RKO (cell line): ENCODE measurements around the gene TNP2.

ENCODE experiments used
- DNase-seq: peaks from one replicate; pipeline ENCODE4 v3.0.0-alpha.2; 2016; ENCODE audit warnings: low spot score

Gene TNP2

DNA sequence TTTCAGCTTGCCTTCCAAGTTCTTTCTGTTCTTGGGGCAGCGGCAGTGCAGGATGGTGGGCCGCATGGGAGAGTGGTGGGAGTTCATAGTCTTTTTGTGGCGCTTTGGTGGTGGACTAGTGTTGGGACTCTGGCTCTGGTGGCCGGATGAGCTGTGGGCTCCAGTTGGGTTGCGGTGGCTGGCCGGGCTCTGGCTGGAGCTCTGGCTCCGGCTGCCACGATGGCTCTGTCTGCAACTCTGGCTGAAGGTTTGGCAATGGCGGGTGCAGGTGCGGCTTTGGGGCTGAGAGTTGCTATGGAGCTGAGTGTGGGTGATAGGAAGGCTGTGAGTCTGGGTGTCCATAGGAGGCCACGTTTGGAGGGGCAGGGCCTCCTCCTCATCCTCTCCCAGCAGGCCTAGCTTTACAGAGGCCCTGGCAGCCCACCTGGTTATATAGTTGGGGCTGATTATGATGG lies at the start of gene TNP2:
Gene TNP2, minus strand, starts transcription at position 405 of the 455 bp plus-strand sequence. Its CDS starts 63 bp downstream, at position 342.
- DNase-seq = no peak

DNA sequence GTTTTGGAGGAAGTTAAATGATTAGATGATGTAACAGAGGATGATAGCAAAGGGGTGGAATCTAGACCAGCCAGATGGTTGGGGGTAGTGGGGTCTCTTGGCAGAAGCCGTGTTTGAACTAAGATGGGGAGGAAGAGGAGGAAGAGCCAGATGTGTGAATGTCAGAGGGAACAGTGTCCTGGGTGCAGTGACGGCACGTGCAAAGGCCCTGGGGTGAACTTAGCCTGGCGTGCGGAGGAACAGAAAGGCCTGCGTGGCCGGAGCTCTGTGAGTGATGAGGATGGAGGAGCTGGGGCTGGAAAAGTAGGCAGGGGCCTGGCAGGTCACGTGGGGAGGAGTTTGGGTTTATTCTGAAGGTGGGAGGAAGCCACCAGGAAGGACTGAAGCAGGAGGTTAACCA lies 49.7 kb upstream of the TNP2 start:
- no peak for DNase-seq

DNA sequence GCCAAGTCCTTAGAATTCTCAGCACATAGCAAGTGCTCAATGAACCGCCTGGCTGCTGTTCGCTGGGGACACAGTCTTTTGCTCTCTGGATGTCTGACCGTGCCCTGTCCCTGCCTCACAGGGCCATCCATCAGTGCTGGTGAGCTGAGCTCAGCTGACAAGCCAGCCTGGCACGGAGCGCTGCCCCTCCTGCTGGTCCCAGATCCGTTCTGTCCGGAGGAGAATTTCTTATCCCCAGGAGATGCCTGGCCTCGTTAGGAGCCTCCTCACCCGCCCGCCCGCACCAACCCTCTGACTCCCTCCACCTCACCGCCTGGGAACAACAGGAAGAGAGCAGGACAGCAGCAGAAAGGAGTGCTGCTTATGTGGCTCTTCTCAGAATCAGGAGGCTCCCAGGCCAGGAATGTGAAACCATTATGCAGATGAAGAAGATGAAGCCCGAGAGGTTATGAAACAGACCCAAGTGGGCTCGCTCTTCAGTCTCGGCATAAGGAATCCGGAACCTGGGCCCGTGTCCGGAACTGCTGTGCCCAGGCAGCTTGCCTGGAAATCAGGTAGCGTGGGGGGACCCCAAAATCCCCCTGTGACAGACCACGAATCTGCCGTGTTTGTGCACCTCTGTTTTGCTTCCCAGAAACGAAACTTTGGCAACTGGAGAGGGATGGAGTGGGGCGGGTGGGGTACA lies 47.3 kb upstream of the TNP2 start:
- DNase-seq = no peak

DNA sequence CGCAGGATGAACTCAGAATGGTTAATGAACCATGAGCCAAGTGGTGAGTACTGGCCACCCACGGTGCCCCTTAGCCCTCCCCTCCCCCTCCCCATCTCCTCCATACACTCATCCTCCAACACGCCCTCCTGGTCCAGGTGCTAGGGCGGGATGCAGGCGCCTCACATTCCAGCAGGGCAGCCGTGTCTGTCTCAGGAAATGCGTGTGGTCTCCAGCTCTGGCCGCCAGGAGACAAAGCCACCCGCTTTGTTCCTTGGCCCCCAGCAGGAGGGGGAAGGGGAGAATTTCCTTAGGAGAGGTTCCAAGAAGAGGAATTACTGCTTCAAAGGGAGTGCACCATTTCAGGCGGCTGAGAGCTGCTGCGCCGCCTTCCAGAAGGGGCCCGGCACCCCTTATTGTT lies 46.4 kb upstream of the TNP2 start:
- no peak for DNase-seq

DNA sequence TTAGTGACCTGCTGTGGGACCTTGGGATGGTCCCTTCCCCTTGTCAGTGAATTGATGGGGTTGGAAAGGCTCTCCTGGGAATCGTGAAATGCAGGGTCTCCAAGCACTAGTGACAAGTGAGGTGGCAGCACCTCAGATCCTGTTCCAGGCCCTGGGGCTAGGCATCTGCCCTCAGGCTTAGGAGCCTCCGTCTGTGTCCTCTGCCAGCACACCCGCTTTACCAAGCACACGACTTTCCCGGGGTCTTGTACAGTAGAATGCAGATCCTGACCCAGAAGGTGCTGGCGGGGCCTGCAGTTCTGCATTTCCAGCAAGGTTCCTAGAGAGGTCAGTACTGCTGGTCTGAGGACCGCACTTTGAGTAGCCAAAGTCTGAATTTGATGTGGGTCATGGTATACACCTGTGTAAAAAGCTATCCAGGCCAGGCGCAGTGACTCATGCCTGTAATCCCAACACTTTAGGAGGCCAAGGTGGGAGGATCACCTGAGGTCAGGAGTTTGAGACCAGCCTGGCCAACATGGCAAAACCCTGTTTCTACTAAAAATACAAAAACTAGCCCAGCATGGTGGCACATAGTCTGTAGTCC lies 45.3 kb upstream of the TNP2 start:
- DNase-seq = no peak

DNA sequence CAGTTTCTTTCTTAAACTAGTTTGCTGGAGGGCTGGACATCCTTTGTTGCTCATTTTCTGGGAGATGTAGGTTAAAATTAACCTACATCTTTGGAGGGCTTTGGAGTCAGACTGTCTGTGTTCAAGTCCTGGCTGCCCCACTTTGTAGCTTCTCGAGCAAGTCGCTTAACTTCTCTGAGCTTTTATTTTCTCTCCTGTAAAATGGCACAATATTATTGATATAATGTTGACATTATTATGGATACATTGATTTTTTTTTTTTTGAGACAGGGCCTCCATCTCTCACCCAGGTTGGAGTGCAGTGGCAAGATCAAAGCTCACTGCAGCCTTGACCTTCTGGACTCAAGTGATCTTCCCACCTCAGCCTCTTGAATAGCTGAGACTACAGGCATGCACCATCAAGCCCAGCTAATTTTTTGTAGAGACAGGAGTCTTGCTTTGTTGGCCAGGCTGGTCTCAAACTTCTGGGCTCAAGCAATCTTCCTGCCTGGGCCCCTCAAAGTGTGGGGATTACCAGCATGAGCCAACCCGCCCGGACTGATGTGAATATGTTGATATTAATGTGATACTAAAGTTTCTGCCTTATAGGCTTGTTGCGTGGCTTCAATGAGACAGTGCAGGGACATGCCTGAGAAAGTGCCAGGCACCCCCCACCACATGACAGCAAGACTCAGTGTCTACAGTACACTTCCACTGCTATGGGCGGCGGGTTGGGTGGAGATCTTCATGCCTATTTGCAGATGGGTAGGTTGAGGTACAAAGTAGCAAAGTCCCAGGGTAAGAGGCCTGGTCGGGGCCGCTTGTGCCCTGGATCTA lies 44.6 kb upstream of the TNP2 start:
- DNase-seq = no peak

DNA sequence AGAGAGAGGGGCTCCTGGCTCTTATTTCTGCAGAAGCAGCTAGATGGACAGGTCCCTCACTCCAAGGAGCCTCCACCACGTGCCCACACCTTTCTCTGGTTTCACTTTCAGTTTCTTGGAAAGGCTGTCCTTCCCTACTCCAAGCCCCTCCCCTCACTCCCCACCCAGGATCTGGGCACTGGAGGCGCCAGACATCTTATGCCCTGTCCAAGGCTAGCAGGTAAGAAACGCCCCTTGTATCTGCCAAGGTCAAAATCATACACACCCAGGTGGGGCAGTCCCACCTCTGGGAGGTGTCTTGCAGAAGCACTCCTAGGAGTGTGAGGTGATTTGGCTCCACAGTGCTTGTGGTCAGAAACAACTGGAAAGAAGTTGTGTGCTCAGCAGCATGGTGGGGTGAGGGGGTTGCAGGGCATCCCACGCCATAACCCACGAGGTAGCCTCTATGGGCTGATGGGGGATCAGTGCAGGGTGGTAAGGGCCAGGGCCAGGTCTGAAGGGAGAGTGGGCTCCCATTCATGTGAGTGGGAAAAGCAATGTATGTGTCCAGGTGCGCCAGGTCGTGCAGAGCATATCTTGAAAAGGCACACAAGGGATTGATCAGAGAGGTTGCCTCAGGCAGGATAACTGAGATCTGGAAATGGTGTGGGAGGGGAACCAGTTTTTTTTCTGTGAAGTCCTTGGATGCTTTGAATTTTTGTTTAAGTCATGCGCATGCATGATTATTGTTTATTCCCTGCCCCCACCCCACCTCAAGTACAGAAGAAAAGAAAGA lies 43.8 kb upstream of the TNP2 start:
- no peak for DNase-seq

DNA sequence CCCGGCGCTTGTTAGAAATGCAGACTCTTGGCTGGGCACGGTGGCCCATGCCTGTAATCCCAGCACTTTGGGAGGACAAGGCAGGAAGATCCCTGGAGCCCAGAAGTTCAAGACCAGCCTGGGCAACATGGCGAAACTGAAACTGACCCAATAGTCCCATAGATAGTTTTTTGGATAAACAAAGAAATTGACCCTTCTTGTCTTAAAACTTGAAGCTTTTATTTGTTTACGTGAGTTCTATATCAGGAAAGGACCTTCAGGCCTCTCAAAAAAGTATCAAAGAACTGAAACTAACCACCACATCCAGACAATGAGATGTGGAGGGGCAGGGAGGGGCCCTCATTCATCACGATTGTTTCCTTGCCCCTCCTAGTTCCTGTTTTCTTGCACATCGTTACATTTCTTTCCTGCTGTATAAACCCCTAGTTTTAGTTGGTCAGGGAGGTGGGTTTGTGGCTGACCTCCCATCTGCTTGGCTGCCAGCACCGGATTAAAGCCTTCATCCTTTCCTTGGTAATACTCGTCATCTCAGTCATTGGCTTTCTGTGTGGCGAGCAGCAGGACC lies 42.0 kb upstream of the TNP2 start:
- DNase-seq = no peak

DNA sequence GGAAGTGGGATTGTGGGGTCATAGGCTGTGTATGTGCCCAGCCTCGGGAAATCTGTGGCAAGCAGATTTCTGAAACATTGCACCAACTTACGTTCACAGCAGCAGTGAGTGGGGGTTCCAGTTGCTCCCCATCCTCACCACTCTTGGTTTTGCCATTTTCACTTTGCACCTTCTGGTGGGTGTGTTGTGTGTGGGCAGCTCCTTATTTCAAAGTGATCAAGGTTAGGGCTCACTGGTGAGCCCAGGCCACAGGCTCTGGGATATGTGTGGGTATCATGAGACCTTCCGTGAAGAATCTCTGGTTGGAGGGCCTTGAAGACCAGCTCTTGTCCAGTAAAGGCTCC lies 41.5 kb upstream of the TNP2 start:
- DNase-seq = no peak

DNA sequence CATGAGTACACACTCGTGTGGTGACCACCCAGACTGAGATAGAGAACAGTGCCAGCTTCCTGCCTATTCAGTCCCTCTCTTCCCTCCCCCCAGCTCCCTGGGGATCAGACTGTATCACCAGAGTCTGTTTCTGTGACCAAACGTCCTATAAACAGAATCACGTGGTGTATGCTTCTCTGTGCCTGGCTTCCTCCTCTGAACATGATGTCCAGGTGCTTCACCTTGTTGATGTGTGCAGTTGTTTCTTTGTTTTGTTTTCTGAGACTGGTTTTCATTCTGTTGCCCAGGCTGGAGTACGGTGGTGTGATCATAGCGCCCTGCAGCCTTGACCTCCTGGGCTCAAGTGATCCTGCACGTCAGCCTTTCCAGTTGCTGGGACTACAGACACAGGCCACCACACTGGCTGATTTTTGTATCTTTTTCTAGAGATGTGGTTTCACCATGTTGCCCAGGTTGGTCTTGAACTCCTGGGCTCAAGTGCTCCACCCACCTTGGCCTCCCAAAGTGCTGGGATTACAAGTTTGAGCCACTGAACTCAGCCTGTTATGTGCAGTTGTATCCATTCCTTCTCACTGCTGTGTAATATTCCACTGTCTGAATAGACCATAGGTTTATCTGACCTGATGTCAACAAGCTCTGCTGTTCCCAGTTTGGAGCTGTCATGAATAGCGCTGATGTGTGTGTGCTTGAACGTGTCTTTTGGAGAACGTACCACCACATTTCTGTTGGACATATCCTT lies 40.9 kb upstream of the TNP2 start:
- no peak for DNase-seq

DNA sequence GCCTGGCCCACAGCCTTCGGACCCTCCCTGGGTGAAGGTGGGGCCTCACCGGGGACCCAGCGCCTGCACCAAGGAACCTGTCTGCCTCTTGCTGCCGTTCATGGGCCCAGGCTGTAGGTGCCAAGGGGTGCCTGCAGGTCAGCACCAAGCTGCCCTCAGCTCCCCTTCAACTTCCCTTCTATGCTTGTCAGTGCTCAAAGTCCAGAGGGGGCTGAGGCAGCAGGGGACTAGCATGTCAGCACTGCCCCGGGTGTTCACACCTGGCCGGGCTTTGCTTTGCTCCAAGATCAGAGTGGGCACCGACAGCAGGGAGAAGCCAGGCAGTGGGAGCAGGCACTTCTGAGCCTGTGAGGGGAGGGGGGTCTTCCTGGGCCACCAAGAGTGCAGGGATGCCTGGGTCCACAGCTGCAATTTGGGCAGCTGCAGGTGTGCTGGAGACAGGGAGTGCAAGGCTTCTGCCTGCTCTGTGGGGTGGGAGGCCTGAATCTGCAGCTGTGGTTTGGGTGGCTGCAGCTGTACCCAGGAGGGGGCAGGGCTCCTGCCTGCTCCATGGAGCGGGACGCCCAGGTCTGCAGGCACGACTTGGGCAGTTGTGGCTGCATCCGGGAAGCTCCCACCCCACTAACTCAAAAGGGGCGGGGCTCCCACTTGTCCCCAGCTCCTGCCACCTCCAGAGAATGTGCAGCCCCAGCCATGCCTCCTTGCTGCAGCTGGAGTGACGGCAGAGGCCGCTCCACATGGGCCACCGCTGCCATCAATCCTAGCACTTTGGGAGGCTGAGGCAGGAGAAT lies 39.6 kb upstream of the TNP2 start:
- DNase-seq = no peak

DNA sequence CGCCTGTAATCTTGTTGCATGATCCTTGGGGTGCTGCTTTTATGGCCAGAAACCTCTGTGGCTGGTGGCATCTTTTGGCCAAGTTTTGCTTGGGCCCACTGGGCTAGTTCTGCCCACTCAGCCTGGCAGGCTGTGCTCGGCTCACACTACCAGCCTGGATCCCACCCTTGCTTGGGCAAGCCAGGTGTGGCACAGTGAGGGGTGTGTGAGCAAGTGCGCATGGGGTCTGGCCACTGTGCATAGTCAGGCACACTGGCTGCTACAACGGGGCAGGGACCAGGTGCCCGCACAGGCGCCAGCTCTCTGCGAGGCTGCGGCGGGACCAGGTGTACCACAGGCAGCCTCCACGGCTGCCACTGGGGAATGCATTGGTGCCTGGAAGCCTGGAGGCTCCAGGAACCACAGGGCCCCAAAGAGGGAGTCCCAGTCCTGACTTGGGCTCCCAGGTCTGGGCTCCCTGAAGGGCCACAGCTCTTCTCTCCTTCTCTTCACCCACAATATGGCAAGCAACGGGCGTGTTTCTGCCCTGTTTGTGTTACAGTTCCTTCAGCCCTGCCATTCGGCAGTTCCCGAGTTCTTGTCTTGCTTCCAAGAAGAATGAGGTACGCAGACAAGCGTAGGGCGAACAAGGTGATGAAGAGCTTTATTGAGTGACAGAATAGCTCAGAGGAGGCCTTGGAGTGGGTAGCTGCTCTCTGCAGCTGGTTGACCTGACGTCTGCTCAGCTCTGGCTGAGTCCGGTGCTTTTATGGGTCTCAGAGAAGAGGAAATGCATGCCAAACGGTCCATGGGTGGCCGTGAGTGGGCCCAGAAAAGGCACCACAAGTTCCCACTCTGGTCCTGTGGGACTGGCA lies 38.7 kb upstream of the TNP2 start:
- DNase-seq = no peak

DNA sequence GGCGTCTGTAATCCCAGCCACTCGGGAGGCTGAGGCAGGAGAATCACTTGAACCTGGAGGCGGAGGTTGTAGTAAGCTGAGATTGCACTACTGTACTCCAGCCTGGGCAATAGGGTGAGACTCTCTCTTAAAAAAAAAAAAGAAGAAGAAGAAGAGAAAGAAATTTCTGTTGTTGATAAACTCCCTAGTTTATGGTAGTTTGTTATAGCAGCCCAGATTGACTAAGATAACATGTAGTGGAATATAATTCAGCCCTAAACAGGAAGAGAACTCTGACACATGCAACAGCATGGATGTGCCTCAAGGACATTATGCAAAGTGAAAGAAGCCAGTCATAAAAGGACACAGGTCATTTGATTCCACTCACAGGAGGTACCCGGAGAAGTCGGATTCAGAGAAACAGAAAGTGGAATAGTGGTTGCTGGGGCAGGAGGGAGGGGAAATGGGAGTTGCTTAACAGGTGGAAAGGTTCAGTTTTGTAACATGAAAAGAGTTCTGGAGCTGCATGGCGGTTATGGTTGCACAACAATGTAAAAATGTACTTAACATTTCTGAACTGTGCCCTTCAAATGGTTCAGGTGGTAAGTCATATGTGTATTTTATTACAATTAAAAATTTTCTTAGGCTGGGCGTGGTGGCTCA lies 38.0 kb upstream of the TNP2 start:
- no peak for DNase-seq

DNA sequence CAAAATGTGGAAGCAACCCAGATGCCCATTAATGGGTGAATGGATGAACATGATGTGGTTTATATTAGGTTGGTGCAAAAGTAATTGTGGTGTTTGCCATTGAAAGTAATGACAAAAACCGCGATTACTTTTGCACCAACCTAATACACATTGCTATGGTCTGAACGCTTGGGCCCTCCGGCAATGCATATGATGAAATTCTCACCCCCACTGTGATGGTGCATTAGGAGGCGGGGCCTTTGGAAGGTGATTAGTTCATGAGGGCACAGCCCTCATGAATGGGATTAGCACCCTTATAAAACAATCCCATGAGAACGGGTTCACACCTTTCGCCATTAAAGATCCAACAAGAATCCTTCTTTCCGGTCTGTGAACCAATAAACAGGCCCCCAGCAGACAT lies 37.3 kb upstream of the TNP2 start:
- no peak for DNase-seq

DNA sequence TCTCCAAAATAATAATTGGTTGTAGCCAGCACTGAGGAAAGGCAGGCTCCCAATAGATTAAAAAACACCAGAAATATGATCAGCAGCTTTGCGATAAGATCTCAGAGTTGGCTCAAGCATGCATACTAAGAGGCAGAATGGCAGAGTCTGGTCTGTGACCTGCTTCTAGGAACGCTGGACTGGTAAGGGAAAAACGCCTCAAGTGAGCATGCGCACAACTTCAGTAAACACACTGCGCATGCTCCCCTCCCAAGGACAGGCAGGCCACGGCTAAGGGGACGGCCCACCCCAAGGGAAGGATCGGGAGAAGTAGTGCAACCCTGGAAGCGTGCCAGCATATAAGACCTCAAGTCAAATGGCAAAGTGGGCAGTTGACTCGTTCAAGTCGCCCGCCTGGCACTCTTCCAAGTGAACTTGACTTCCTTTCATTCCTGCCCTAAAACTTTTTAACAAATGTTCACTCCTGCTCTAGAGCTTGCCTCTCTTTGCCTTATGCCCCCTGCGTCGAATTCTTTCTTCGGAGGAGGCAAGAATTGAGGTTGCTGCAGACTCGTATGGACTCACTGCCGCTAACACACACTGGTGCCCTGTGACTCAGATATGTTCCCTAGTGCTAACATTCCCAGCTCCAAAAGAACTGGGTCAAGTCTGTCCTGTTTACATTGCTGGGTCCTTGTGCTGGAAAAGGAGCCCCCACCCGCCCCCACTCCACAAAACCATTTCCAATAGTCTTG lies 34.4 kb upstream of the TNP2 start:
- no peak for DNase-seq

DNA sequence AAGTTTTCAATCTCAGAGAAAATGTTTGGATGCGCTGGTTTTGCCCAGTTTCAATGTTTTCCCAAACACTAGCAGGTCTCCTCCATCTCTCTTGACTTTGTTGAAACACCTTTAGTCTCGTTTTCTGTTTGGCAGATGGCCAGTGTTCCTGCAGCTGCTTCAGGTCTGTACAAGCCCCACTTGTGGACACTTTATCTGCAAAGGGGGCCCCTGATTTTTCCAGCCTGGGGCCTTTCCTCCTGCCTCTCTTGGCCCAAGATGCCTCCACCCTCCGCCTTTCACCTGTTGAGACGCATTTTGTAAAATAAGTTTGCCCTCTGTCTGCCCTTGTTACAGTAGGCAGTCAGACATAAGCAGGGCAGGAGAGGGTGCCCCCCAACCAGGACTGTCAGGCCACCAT lies 33.9 kb upstream of the TNP2 start:
- DNase-seq = no peak

DNA sequence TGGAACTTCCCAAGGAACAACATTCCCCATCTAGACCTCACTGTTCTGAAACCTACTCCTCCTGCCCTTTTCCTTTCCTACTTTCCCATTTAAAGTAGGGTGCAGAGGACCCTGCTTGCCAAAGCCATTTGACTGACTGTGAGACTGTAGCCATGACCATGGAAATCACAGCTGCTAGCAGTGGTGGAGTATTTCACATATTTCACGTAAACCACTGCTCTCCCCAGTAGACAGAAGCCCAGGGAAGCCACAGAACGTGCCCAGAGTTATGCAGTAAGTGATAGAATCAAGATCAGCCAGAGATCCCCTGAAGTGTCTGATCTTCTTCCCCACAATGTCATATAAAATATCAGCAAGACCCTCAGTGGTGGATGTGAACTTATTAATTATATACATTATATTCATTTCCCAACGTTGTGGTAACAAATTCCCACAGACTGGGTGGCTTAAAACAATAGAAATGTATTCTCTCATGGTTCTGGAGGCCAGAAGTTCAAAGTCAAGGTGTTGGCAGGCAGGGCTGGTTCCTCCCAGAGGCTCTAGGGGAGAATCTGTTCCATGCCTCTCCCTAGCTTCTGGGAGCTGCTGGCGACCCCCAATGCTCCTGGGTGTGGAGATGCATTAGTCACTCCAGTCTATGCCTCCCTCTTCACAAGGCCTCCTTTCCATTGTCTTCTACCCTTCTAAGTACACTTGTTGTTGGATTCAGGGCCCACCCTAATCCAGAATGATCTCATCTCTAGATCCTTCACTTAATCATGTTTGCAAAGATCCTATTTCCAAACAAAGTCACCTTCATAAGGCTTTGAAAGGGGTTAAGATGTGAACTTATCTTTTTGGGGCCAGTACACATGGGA lies 32.7 kb upstream of the TNP2 start:
- no peak for DNase-seq

DNA sequence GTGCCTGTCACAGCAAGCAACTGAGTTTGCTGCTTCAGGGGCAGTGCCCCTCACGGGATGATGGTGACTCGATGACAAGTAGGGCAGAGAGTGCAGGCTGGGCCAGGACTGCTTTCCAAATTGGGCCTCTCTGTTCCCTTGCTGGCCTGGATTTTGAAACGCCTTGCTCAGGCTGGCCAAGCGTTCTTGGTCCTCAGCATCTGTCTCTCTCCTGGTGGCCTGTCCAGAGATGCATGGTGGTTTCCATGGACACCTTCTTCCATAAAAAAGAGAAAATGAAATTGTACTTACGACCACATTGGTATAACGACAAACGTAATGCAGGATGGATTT lies 31.4 kb upstream of the TNP2 start:
- no peak for DNase-seq
